H1 (cell line): ENCODE data around the gene CORO2B.

ENCODE experiments used
- EP300 ChIP-seq, 2 experiments: IDR thresholded peaks; 1 replicate in 1 of 2; 2 replicates in 1 of 2; pipeline ENCODE4 v1.6.1; 2011 to 2012; ENCODE audit warnings: low read depth in 2 of 2, low read length in 2 of 2, mild to moderate bottlenecking in 2 of 2, borderline replicate concordance in 1 of 2, inconsistent platforms in 1 of 2, moderate library complexity in 1 of 2
- JUN ChIP-seq: IDR thresholded peaks from 2 replicates; pipeline ENCODE4 v1.6.1; 2011; ENCODE audit warnings: low read depth, mild to moderate bottlenecking, improper control_type of control experiment, low read length
- POLR2A ChIP-seq, 2 experiments: IDR thresholded peaks; 1 replicate in 1 of 2; 2 replicates in 1 of 2; pipeline ENCODE4 v1.6.1; 2011; ENCODE audit warnings: low read depth in 2 of 2, low read length in 2 of 2, mild to moderate bottlenecking in 2 of 2; ENCODE audit errors: control extremely low read depth in 1 of 2
- TAF1 ChIP-seq: IDR thresholded peaks from 2 replicates; pipeline ENCODE4 v1.6.1; 2011; ENCODE audit warnings: mild to moderate bottlenecking, low read depth, low read length
- TF ChIP-seq, protein P1 (sequence below), 3 experiments: IDR thresholded peaks; 1 replicate in 2 of 3; 2 replicates in 1 of 3; pipeline versions ENCODE4 v1.5.1 to v1.6.1; 2011; ENCODE audit warnings: low read length in 3 of 3, mild to moderate bottlenecking in 3 of 3, inconsistent platforms in 2 of 3, low read depth in 1 of 3, moderate library complexity in 1 of 3; ENCODE audit not compliant: insufficient read depth in 1 of 3; ENCODE audit errors: control extremely low read depth in 1 of 3

DNA sequence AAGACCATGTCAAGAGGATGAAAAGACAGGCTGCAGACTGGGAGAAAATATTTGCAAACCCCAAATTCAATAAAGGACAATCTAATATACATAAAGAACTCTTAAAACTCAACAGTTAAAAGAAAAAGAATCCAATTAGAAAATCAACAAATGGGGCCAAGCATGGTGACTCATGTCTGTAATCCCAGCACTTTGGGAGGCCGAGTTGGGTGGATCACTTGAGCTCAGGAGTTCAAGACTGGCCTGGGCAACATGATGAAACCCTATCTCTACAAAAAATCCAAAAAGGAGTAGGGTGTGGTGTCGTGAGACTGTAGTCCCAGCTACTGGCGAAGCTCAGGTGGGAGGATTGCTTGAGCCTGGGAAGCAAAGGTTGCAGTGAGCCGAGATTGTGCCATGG, 184.3 kb downstream of the CORO2B start:
- TF ChIP-seq TAF1 = no peak
- TF ChIP-seq EP300 (IDR thresholded peaks at IDR 0.05; ENCODE audit: borderline replicate concordance in 1 of 2, low read depth in 2 of 2, low read length in 2 of 2) = no peak
- TF ChIP-seq, protein P1, sequence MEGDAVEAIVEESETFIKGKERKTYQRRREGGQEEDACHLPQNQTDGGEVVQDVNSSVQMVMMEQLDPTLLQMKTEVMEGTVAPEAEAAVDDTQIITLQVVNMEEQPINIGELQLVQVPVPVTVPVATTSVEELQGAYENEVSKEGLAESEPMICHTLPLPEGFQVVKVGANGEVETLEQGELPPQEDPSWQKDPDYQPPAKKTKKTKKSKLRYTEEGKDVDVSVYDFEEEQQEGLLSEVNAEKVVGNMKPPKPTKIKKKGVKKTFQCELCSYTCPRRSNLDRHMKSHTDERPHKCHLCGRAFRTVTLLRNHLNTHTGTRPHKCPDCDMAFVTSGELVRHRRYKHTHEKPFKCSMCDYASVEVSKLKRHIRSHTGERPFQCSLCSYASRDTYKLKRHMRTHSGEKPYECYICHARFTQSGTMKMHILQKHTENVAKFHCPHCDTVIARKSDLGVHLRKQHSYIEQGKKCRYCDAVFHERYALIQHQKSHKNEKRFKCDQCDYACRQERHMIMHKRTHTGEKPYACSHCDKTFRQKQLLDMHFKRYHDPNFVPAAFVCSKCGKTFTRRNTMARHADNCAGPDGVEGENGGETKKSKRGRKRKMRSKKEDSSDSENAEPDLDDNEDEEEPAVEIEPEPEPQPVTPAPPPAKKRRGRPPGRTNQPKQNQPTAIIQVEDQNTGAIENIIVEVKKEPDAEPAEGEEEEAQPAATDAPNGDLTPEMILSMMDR (IDR thresholded peaks at IDR 0.05; ENCODE audit: control extremely low read depth in 1 of 3, insufficient read depth in 1 of 3, low read depth in 1 of 3, low read length in 3 of 3) = no peak
- no peak for TF ChIP-seq POLR2A (IDR thresholded peaks at IDR 0.05; ENCODE audit: control extremely low read depth in 1 of 2, low read depth in 2 of 2, low read length in 2 of 2)
- no peak for TF ChIP-seq JUN
